Embryonic facial prominence (tissue), 1 donor: Measurements from ENCODE around the gene MRPS34.

Source experiments
- DNase-seq: peaks from one replicate; pipeline ENCODE4 v3.0.0-alpha.2; 2016; ENCODE audit errors: extremely low spot score

The MRPS34 gene

DNA sequence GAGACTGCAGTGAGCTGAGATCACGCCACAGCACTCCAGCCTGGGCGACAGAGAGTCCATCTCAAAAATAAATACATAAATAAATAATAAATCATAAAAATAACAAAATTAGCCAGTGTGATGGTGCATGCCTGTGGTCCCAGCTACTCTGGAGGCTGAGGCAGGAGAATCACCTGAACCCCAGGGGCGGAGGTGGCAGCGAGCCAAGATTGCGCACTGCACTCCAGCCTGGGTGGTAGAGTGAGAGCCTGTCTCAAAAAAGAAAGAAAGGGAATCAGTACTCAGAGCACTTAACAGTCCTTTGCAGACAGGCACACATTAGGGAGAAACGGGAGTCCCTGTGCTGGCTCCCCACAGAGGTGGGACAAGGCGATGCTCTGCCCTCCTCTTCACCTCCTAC, 41.9 kb downstream of the MRPS34 start:
- no peak for DNase-seq

DNA sequence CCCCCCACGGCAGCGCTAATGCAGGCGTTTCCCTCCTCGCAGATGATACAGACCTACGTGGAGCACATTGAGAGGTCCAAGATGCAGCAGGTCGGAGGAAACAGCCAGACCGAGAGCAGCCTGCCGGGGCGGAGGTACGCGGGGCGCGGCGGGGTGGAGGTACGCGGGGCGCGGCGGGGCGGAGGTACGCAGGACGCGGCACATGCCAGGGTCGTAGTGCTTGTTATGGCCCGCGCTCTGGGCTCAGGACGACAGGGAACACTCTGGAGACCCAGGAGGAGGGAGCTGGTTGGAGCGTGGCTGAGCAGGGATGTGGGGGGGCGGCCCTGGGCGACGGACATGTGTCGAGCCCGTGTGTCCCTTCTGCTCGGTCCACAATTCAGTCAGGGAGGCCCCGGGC, 43.5 kb downstream of the MRPS34 start:
- no peak for DNase-seq

DNA sequence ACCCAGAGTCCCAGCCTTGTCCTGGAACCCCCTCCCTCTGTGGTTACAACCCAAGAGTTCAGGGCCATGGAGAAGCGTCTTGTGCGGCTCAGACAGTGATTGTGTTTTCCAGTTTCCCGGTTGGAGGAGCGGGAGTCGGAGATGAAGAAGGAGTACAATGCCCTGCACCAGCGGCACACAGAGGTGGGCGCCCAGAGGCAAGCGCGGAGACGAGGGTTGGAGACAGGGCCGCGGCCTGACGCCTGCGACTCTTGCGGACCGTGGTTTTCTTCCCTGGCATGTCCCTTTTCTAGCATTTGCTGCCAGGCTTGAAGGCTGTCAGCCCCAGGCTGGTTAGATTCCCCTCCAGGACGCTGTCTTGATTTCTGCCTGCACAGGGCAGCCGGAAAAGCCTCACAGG, 43.9 kb downstream of the MRPS34 start:
- no peak for DNase-seq

DNA sequence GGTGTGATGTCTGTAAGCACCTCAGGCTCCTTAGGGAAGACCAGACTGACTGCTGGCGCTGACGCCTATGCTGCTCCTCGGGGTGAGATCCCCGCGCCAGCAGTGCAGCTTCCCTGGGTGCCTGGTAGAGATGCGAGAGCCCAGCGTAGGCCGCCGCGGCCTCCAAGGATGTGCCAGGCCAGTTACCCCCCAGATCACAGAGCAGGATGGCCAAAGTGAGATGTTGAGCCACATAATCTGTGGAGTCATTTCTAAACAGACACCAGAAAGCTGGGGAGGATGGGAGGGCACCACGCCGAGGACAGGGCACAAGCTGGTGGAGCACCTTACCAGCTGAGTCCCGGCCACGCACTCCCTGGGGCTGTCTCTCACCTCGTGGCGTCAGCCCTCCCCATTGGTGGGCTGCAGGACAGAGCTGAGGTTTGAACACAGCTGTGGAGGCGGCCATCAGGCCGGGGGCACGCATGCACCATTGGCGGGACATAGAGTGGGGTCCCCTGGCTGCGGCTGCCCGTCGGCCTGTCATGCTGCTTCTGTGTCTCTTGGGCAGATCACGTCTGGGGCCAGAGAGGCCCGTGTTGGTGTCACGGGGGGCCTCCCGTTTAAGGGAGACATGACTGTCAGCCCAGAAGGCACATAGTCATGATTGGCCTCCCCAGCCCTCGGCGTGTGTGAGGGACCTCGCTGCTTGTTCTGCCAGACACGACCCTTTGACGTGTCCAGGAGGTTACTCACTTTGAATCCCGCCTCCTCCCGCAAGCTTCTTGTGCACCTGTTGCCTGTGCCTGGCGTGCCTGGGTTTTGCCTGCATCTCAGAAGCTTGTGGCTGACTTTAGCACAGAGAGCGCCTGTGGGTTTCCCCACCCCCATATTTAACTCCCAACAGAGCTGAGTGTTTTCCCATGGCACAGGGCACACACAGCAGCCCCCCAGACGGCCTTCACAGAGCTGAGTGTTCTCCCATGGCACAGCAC, 45.0 kb downstream of the MRPS34 start:
- DNase-seq, result no peak

DNA sequence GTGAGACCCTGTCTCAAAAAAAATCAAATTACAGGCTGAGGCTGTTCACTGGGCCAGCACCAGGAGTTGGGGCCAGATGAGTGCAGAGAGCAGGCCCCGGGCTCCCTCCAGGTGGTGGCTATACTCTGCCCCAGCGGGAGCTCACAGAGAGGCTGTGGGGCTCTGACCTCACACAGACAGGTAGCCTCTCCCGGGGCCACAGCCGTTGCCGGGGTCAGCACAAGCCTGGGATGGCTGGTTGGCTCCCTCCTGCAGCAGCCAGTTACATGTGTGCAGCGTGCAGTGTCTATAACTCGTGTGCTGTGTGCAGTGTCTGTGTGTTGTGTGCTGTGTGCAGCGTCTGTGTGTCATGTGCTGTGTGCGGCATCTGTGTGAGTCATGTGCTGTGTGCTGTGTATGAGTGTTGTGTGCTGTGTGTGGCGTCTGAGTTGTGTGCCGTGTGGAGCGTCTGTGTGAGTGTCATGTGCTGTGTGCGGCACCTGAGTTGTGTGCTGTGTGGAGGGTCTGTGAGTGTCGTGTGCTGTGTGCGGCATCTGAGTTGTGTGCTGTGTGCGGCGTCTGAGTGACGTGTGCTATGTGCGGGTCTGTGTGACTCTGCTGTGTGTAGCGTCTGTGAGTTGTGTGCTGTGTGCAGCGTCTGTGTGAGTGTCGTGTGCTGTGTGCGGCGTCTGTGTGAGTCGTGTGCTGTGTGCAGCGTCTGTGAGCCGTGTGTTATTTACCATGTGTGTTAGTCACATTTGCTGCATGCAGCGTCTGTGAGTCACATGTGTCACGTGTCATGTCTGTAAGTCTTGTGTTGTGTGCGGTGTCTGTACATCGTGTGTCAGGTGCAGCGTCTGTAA, 46.1 kb downstream of the MRPS34 start:
- DNase-seq, result no peak

DNA sequence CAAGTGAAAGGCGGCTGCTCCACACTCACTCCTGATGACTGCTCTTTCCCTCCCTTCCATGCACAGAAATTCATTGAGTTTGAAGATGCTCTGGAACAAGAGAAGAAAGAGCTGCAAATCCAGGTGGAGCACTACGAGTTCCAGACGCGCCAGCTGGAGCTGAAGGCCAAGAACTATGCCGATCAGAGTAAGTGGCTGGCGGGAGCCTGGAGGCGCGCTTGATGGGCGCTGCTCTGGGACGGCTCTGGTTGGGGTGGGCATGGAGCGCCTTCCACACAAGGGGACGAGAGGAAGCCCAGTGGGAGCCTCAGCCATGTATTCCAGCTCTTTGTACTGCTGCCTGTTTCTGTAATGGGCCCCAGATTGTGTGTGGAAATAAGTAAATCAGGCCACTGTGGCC, 48.4 kb downstream of the MRPS34 start:
- DNase-seq, result no peak

DNA sequence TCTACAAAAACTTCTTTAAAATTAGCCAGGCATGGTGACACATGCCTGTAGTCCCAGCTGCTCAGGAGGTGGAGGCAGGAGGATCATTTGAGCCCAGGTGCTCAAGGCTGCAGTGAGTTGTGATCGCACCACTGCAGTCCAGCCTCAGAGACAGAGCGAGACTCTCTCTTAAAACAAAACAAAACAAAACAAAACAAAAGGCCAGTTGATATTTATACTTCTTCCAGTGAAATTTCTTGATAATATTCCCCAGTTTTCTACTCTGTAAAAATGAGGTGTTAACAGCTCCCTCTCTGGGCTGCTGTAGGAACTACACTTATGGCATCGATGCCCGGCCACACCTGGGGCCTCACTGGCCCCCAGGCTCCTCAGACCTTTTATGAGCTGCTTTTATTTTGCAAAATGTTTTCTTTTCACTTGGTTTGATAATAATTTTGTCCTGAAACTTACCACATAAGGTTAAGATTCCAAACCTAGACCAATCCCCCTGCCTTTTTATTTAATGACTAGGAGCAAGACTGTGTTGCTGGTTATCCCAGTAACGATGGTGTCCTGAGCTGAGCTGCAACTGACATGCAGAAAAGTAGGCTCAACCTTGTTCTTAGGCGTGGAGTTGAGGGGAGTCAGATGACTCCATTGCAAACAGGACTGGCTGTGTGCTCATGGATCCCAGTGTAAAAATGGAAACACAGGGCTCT, 49.3 kb downstream of the MRPS34 start:
- DNase-seq, result no peak
